Measurements from ENCODE around the gene GPBP1L1. TPM values are rescaled to one million over a fixed set of nuclear protein-coding genes. Genes with fewer than 3 reads are reported as not detected.
A peak's percentile ranks its signal among the peaks of the same experiment; 100 is the strongest.
"Not testable (repeated sequence)": the region's sequence is repeated elsewhere in the genome, so short reads cannot be mapped to it uniquely, and the experiment has no call there.

The GPBP1L1 gene
- total RNA-seq, 1 donor from 2014 or later = 134 TPM

GRCh38 chr1:45682942-45683341 is 3.4 kb downstream of the GPBP1L1 start:
- DNase-seq (ENCODE audit: low read depth) = no peak

GRCh38 chr1:45679123-45679522 is 7.2 kb downstream of the GPBP1L1 start:
- peak; percentile 53 for DNase-seq (ENCODE audit: low read depth)

GRCh38 chr1:45678489-45678888 is 7.8 kb downstream of the GPBP1L1 start:
- peak; percentile 20 for DNase-seq (ENCODE audit: low read depth)

- DNase-seq (ENCODE audit: low read depth) = no peak
Observed at GRCh38 chr1:45677751-45678245, 8.5 kb downstream of the GPBP1L1 start.

GRCh38 chr1:45676553-45676952 is 9.8 kb downstream of the GPBP1L1 start:
- not testable (repeated sequence) for DNase-seq (ENCODE audit: low read depth)

GRCh38 chr1:45674478-45674877 is 11.9 kb downstream of the GPBP1L1 start:
- no peak for DNase-seq (ENCODE audit: low read depth)

GRCh38 chr1:45673956-45674355 is 12.4 kb downstream of the GPBP1L1 start:
- no peak for DNase-seq (ENCODE audit: low read depth)

- peak; percentile 41 for DNase-seq (ENCODE audit: low read depth)
Observed at GRCh38 chr1:45669859-45670655, 16.3 kb downstream of the GPBP1L1 start.

GRCh38 chr1:45669379-45669778 is 17.0 kb downstream of the GPBP1L1 start:
- DNase-seq (ENCODE audit: low read depth) = no peak

GRCh38 chr1:45668526-45668925 is 17.8 kb downstream of the GPBP1L1 start:
- DNase-seq (ENCODE audit: low read depth) = no peak

- no peak for DNase-seq (ENCODE audit: low read depth)
Observed at GRCh38 chr1:45667321-45668111, 18.8 kb downstream of the GPBP1L1 start.

- DNase-seq (ENCODE audit: low read depth) = no peak
Observed at GRCh38 chr1:45666836-45667235, 19.5 kb downstream of the GPBP1L1 start.

GRCh38 chr1:45660336-45660735 is 26.0 kb downstream of the GPBP1L1 start:
- DNase-seq (ENCODE audit: low read depth) = no peak

- DNase-seq (ENCODE audit: low read depth) = no peak
Observed at GRCh38 chr1:45659222-45659621, 27.1 kb downstream of the GPBP1L1 start.

GRCh38 chr1:45658171-45658570 is 28.2 kb downstream of the GPBP1L1 start:
- no peak for DNase-seq (ENCODE audit: low read depth)

- no peak for DNase-seq (ENCODE audit: low read depth)
Observed at GRCh38 chr1:45656573-45657226, 29.6 kb downstream of the GPBP1L1 start.

- no peak for DNase-seq (ENCODE audit: low read depth)
Observed at GRCh38 chr1:45654540-45655280, 31.6 kb downstream of the GPBP1L1 start.

- DNase-seq (ENCODE audit: low read depth) = no peak
Observed at GRCh38 chr1:45647248-45648021, 38.9 kb downstream of the GPBP1L1 start.

GRCh38 chr1:45644661-45645060 is 41.7 kb downstream of the GPBP1L1 start:
- no peak for DNase-seq (ENCODE audit: low read depth)

GRCh38 chr1:45643978-45644377 is 42.4 kb downstream of the GPBP1L1 start:
- no peak for DNase-seq (ENCODE audit: low read depth)

Data from myocyte (in vitro differentiated cells).